Muscle layer of duodenum (tissue), 2 donors: Measurements from ENCODE around the gene YBX3.
"Not testable (repeated sequence)": the region's sequence is repeated elsewhere in the genome, so short reads cannot be mapped to it uniquely, and the experiment has no call there.

Experiments used
- H3K27ac ChIP-seq: one replicate; pipeline ENCODE4 v1.7.0; 2013; ENCODE audit warnings: mild to moderate bottlenecking, low read length
- H3K27me3 ChIP-seq: one replicate; pipeline ENCODE4 v1.7.0; 2013; ENCODE audit warnings: low read depth, mild to moderate bottlenecking, control low read depth, low read length
- H3K36me3 ChIP-seq, 2 donors: one replicate each; pipeline ENCODE4 v1.7.0; 2013; ENCODE audit warnings: low read length in 2 of 2, control low read depth in 1 of 2, mild to moderate bottlenecking in 1 of 2; ENCODE audit not compliant: insufficient read depth in 2 of 2, control insufficient read depth in 1 of 2
- H3K4me1 ChIP-seq, 2 donors: one replicate each; pipeline ENCODE4 v1.7.0; 2013; ENCODE audit warnings: low read length in 2 of 2, mild to moderate bottlenecking in 2 of 2, control low read depth in 1 of 2, moderate library complexity in 1 of 2; ENCODE audit not compliant: insufficient read depth in 2 of 2, control insufficient read depth in 1 of 2
- H3K4me3 ChIP-seq, 2 donors: one replicate each; pipeline ENCODE4 v1.7.0; 2013; ENCODE audit warnings: low read length in 2 of 2, low read depth in 1 of 2, mild to moderate bottlenecking in 1 of 2
- H3K9me3 ChIP-seq, 2 donors: one replicate each; pipeline ENCODE4 v1.7.0; 2013; ENCODE audit warnings: low read length in 2 of 2, control low read depth in 1 of 2, mild to moderate bottlenecking in 1 of 2; ENCODE audit not compliant: control insufficient read depth in 1 of 2
- donor health status: healthy.

YBX3 gene

GRCh38 chr12:10722905-10723746 lies at the start of gene YBX3:
TSS of gene YBX3 (minus strand) at chr12:10723323. CDS start at chr12:10723111, 212 bp downstream.
- Histone ChIP-seq H3K27ac (peak within 1 kb of the TSS; percentile 98), H3K36me3 (peaks cover 0 to 8% of the 10 kb centered on the region in 2 donors), H3K4me3 (peak within 1 kb of the TSS; percentile 87 to 92), H3K27me3 (no peaks in the 10 kb centered on the region), H3K9me3 (no peaks in the 10 kb centered on the region), H3K4me1 (peaks cover 11 to 15% of the 10 kb centered on the region in 2 donors)

DNA sequence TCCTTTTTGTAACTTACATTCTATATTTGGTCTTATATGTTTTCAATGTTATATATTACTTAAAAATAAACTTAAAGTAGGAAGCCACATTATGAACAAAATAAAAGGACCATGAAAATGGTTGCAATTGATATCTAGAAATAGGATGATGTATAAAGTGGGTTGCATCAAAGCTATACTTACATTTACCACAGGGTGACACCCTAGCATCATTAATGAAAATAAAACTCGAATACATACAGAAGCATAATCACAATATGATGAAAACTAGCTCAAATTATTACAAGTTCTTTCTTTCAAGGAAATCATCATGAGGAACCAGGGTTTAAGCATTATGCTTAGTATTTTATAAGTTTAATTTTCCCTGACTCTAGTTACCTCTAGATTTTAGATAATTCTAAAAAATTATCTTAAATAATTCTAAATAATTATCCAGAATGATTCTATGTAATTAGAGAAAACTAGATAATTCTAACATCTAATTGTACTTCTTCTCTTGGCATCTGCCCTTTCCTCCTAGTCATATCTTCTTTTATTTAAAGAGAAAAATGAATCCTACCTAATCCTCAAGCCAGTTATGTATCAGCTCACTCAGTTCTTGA lies 48.1 kb upstream of the YBX3 start:
- no peaks in the 10 kb centered on the region for H3K36me3 ChIP-seq
- H3K27ac ChIP-seq = no peak overlapping the region

GRCh38 chr12:10759657-10760056 lies 36.5 kb upstream of the YBX3 start:
- no peak overlapping the region for H3K4me3 ChIP-seq
- peaks cover 0 to 7% of the 10 kb centered on the region in 2 donors for H3K9me3 ChIP-seq

More for the DNA sequence above, 48.1 kb upstream of the YBX3 start:
- Histone ChIP-seq H3K4me1 (no peaks in the 10 kb centered on the region), H3K27me3 (no peaks in the 10 kb centered on the region), H3K9me3 (no peaks in the 10 kb centered on the region), H3K4me3 (no peak overlapping the region)

DNA sequence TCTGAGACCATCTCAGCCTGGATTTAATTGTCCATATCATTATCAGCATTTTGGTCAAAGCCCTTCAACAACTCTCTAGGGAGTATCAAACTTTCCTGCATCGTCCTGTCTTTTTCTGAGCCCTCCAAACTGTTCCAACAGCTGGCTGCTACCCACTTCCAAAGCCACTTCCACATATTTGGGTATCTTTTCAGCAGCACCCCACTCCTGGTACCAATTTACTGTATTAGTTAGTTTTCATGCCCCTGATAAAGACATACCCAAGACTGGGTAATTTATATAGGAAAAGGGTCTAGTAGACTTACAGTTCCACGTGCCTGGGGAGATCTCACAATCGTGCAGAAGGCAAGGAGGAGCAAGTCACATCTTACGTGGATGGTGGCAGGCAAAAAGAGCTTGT lies 33.1 kb upstream of the YBX3 start:
- Histone ChIP-seq H3K4me3 (no peak overlapping the region), H3K27me3 (no peaks in the 10 kb centered on the region)

More at GRCh38 chr12:10759657-10760056, 36.5 kb upstream of the YBX3 start:
- no peak overlapping the region for H3K27ac ChIP-seq
- no peaks in the 10 kb centered on the region for H3K27me3 ChIP-seq
- H3K4me1 ChIP-seq = no peaks in the 10 kb centered on the region
- no peaks in the 10 kb centered on the region for H3K36me3 ChIP-seq

GRCh38 chr12:10753059-10753458 lies 29.9 kb upstream of the YBX3 start:
- Histone ChIP-seq H3K4me3 (no peak overlapping the region), H3K4me1 (no peaks in the 10 kb centered on the region), H3K36me3 (no peaks in the 10 kb centered on the region)

More for the DNA sequence above, 33.1 kb upstream of the YBX3 start:
- Histone ChIP-seq H3K9me3 (peaks cover 0 to 7% of the 10 kb centered on the region in 2 donors), H3K27ac (no peak overlapping the region), H3K4me1 (no peaks in the 10 kb centered on the region), H3K36me3 (no peaks in the 10 kb centered on the region)

GRCh38 chr12:10750385-10750727 lies 27.2 kb upstream of the YBX3 start:
- Histone ChIP-seq H3K27ac (no peak overlapping the region), H3K4me3 (peak overlapping the region; percentile 31 to 43), H3K27me3 (no peaks in the 10 kb centered on the region), H3K9me3 (no peaks in the 10 kb centered on the region), H3K36me3 (no peaks in the 10 kb centered on the region), H3K4me1 (no peaks in the 10 kb centered on the region)

More at GRCh38 chr12:10753059-10753458, 29.9 kb upstream of the YBX3 start:
- no peak overlapping the region for H3K27ac ChIP-seq
- no peaks in the 10 kb centered on the region for H3K27me3 ChIP-seq
- H3K9me3 ChIP-seq = peaks cover 0 to 7% of the 10 kb centered on the region in 2 donors

DNA sequence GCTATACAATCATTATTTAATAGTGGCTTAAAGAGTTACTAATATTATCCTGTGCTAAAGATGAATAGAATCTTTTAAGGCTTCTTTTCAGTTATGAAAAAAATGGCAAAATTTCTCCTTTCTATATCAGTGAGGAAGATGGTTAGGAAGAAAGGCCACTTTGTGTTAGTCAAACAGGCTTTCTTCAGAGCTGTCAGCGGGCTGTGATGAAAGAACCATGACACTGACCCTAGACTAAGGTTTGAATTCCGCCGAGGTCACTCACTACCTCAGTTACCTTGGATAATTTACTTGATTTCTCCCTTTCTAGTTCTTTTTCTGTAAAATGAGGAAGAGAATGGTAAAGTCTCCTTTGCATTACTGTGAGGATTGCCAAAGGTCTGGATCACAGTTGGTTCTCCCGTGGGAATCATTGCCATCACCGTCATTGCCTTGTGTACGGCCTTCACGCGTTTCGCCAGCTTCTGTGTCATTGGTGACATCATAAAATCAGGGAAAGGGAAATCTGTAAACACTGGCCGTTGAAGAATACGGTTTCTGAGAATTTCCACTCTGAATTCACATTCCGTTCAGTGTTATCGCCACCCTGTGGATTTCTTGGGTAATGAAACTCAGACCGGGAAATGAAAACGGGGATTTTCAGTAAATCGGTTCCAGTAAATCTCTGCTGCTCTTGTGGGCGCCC lies 26.7 kb upstream of the YBX3 start:
- Histone ChIP-seq H3K27ac (peak overlapping the region; percentile 39), H3K4me3 (peak overlapping the region; percentile 31 to 43), H3K36me3 (no peaks in the 10 kb centered on the region), H3K27me3 (no peaks in the 10 kb centered on the region), H3K9me3 (no peaks in the 10 kb centered on the region), H3K4me1 (no peaks in the 10 kb centered on the region)

DNA sequence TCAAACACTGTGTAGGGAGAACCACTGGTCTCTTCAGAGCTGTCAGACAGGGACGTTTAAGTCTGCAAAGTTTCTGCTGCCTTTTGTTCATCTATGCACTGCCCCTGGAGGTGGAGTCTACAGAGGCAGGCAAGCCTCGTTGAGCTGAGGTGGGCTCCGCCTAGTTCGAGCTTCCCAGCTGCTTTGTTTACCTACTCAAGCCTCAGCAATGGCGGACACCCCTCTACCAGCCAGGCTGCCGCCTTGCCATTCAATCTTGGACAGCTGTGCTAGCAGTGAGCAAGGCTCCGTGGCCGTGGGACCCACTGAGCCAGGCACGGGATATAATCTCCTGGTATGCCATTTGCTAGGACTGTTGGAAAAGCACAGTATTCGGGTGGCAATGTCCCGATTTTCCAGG lies 24.6 kb upstream of the YBX3 start:
- no peaks in the 10 kb centered on the region for H3K9me3 ChIP-seq
- H3K27ac ChIP-seq = no peak overlapping the region
- H3K36me3 ChIP-seq = no peaks in the 10 kb centered on the region

DNA sequence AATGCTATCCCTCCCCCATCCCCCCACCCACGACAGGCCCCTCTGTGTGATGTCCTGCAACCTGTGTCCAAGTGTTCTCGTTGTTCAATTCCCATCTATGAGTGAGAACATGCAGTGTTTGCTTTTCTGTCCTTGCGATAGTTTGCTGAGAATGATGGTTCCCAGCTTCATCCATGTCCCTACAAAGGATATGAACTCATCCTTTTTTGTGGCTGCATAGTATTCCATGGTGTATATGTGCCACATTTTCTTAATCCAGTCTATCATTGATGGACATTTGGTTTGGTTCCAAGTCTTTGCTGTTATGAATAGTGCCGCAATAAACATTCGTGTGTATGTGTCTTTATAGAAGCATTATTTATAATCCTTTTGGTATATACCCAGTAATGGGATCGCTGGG lies 20.3 kb upstream of the YBX3 start:
- H3K27me3 ChIP-seq, H3K4me1 ChIP-seq, H3K4me3 ChIP-seq, H3K9me3 ChIP-seq, H3K27ac ChIP-seq, H3K36me3 ChIP-seq: not testable (repeated sequence)

More for the DNA sequence above, 24.6 kb upstream of the YBX3 start:
- no peaks in the 10 kb centered on the region for H3K4me1 ChIP-seq
- H3K27me3 ChIP-seq = no peaks in the 10 kb centered on the region
- H3K4me3 ChIP-seq = no peak overlapping the region

DNA sequence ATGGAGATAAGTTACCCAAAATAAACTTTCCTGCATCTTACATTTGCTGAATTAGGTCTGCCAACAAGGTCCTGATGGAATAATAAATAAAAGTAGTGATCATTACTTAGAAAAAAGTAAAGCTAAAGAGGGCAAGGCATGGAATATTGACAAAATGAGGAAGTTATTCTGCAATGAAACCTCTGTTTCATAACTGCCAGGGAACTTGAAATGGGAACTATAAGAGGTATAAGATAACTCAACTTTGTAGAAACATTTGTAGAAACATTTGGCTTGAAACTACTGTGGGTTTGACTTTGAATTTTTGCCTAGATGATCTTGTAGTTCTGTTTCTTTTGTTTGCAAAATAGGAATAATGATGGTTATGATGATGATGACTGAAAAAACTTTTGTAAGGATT lies 18.7 kb upstream of the YBX3 start:
- H3K27me3 ChIP-seq = no peaks in the 10 kb centered on the region
- no peaks in the 10 kb centered on the region for H3K36me3 ChIP-seq
- no peak overlapping the region for H3K4me3 ChIP-seq
- H3K27ac ChIP-seq = no peak overlapping the region
- H3K9me3 ChIP-seq = no peaks in the 10 kb centered on the region
- H3K4me1 ChIP-seq = no peaks in the 10 kb centered on the region

- no peak overlapping the region for H3K27ac ChIP-seq
Measured at GRCh38 chr12:10740182-10740581, 17.1 kb upstream of the YBX3 start.

More at GRCh38 chr12:10740182-10740581, 17.1 kb upstream of the YBX3 start:
- Histone ChIP-seq H3K27me3 (no peaks in the 10 kb centered on the region), H3K4me1 (no peaks in the 10 kb centered on the region), H3K4me3 (no peak overlapping the region), H3K9me3 (no peaks in the 10 kb centered on the region), H3K36me3 (no peaks in the 10 kb centered on the region)
